Panc1 (cell line): ENCODE measurements around the gene CCN5. TPM values are rescaled to one million over a fixed set of nuclear protein-coding genes. Genes with fewer than 3 reads are reported as not detected.
A peak's percentile ranks its signal among the peaks of the same experiment; 100 is the strongest.

ENCODE experiments used
- ATAC-seq: fragments of 200-7000 bp; cut with Tn5 transposase; 2 replicates; pipeline ENCODE4 v1.9.1; 2020; ENCODE audit warnings: mild to moderate bottlenecking, moderate library complexity
- BruUV-seq: library from RNA; stranded (reverse); fragments of 400-500 nt; replicated peaks from 2 replicates; lab custom pipeline; 2021; lab: Mats Ljungman, UMichigan
- CTCF ChIA-PET: fragments of 300-600 bp; sonication (Branson Sonifier 250); formaldehyde crosslinking; loops from one replicate; lab custom pipeline; 2022; ENCODE audit warnings: antibody characterized with exemption; lab: Charles Lee
- POLR2A ChIA-PET: fragments of 300-600 bp; sonication (Branson Sonifier 250); formaldehyde crosslinking; loops from one replicate; lab custom pipeline; 2022; ENCODE audit warnings: antibody characterized with exemption; lab: Charles Lee
- DNase-seq: peaks from one replicate; pipeline ENCODE4 v3.0.0-alpha.2; 2010; ENCODE audit warnings: low read depth, low spot score
- H3K27ac ChIP-seq: 2 replicates; pipeline ENCODE4 v1.5.1; 2011; ENCODE audit warnings: mild to moderate bottlenecking, low read length, inconsistent platforms
- H3K27me3 ChIP-seq: fragments of 200-500 bp; sonication (Bioruptor generic); 2 replicates; pipeline ENCODE4 v1.6.0; 2014; ENCODE audit warnings: low read length, inconsistent platforms; ENCODE audit not compliant: control insufficient read depth, insufficient read depth
- H3K36me3 ChIP-seq: fragments of 200-500 bp; sonication (Bioruptor generic); 2 replicates; pipeline ENCODE4 v1.5.1; 2014; ENCODE audit warnings: inconsistent platforms, mild to moderate bottlenecking, low read length, moderate library complexity; ENCODE audit not compliant: control insufficient read depth, insufficient read depth
- H3K4me1 ChIP-seq: 2 replicates; pipeline ENCODE4 v1.5.1; 2011; ENCODE audit warnings: inconsistent platforms, mild to moderate bottlenecking, low read length, moderate library complexity; ENCODE audit not compliant: control insufficient read depth, insufficient read depth
- H3K4me3 ChIP-seq, 2 experiments: 2 replicates each; pipeline ENCODE4 v1.5.1; 2011 to 2012; ENCODE audit warnings: low read depth in 2 of 2, low read length in 2 of 2, mild to moderate bottlenecking in 2 of 2, inconsistent platforms in 1 of 2, moderate library complexity in 1 of 2
- H3K9me3 ChIP-seq: fragments of 200-500 bp; sonication (Bioruptor generic); 2 replicates; pipeline ENCODE4 v1.5.1; 2014; ENCODE audit warnings: low read depth, mild to moderate bottlenecking, inconsistent platforms, low read length, moderate library complexity; ENCODE audit not compliant: control insufficient read depth, insufficient read depth
- CTCF ChIP-seq: fragments of 450-650 bp; IDR thresholded peaks from 2 replicates; pipeline ENCODE4 v1.5.1; 2017; ENCODE audit warnings: mild to moderate bottlenecking
- POLR2AphosphoS5 ChIP-seq: IDR thresholded peaks from 2 replicates; pipeline ENCODE4 v1.6.1; 2012; ENCODE audit warnings: mild to moderate bottlenecking, low read depth, low read length, moderate library complexity
- REST ChIP-seq, 2 experiments: IDR thresholded peaks; 2 replicates each; pipeline ENCODE4 v1.6.1; 2011 to 2012; ENCODE audit warnings: low read depth in 2 of 2, control low read depth in 1 of 2, low read length in 1 of 2, mild to moderate bottlenecking in 1 of 2, moderate library complexity in 1 of 2; ENCODE audit not compliant: insufficient read depth in 1 of 2
- SIN3A ChIP-seq: IDR thresholded peaks from 2 replicates; pipeline ENCODE4 v1.6.1; 2012; ENCODE audit warnings: low read depth, mild to moderate bottlenecking, low read length, moderate library complexity, borderline replicate concordance; ENCODE audit not compliant: insufficient read depth
- TCF7L2 ChIP-seq: IDR thresholded peaks from 2 replicates; pipeline ENCODE4 v1.6.1; 2011; ENCODE audit warnings: mild to moderate bottlenecking, low read depth, low read length, inconsistent platforms
- in situ Hi-C: cut with HindIII; loops from 2 replicates; pipeline ENCODE4 v1.10.0; 2016; ENCODE audit warnings: low sequenced_read_pairs, low pct_unique_long_range_greater_than_20kb
- intact Hi-C: fragments of 100-400 bp; cut with micrococcal nuclease; formaldehyde crosslinking; loops from one replicate; pipeline ENCODE4 v1.10.0; 2022; ENCODE audit not compliant: unreplicated experiment
- total RNA-seq: library from RNA; stranded (reverse); gene quantifications from one replicate; pipeline ENCODE4 v1.2.1, GENCODE V29; 2021; ENCODE audit not compliant: unreplicated experiment

Gene CCN5
- total RNA-seq, 1 experiment from 2014 or later: 15.2 TPM

DNA sequence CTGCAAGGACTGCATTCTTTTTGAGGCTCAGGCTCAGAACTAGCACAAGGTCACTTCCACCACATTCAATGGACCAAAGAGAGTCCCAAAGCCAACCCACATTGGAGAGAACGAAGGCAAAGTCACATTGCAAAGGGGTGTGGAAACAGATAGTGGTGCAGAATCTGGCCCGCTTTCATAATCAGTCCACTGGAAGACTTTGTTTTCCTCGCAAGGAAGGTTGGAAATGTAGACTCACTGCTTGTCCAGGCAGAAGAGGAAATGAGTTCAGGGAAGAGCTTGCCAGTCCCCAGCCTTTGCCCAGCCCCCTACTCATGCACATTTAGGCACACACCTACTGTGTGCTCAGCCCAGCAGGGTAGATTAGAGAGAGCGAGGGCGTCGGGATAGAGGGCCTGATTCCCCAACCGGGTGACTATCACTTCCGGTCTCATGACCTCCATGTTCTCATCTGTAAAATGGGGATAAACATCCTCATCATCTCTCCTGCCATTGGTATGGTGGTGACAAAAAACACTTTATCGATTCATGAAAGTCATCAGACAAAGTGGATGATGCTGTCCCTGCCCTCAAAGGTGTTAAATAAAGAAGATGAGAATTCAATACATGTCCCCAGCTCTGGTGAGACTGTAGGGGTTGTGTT lies 24.3 kb upstream of the CCN5 start:
- Histone ChIP-seq H3K27me3 (no peaks in the 10 kb centered on the region), H3K4me3 (no peak overlapping the region), H3K27ac (peak overlapping the region; percentile 99), H3K36me3 (no peaks in the 10 kb centered on the region), H3K4me1 (peaks cover 37% of the 10 kb centered on the region), H3K9me3 (peaks cover 6% of the 10 kb centered on the region; the same call in 1 of the 2 replicates)
- intact Hi-C loops (no loop called here), in situ Hi-C loops (no loop called here)
- no peak for ATAC-seq
- POLR2A ChIA-PET: no interaction called here
- TF ChIP-seq CTCF (no peak), REST (IDR thresholded peaks at IDR 0.05; ENCODE audit: insufficient read depth in 1 of 2, low read depth in 2 of 2, low read length in 1 of 2) (no peak), SIN3A (no peak), POLR2AphosphoS5 (no peak), TCF7L2 (no peak)
- no TSS peak for BruUV-seq
- no peak for DNase-seq
- CTCF ChIA-PET: no interaction called here

DNA sequence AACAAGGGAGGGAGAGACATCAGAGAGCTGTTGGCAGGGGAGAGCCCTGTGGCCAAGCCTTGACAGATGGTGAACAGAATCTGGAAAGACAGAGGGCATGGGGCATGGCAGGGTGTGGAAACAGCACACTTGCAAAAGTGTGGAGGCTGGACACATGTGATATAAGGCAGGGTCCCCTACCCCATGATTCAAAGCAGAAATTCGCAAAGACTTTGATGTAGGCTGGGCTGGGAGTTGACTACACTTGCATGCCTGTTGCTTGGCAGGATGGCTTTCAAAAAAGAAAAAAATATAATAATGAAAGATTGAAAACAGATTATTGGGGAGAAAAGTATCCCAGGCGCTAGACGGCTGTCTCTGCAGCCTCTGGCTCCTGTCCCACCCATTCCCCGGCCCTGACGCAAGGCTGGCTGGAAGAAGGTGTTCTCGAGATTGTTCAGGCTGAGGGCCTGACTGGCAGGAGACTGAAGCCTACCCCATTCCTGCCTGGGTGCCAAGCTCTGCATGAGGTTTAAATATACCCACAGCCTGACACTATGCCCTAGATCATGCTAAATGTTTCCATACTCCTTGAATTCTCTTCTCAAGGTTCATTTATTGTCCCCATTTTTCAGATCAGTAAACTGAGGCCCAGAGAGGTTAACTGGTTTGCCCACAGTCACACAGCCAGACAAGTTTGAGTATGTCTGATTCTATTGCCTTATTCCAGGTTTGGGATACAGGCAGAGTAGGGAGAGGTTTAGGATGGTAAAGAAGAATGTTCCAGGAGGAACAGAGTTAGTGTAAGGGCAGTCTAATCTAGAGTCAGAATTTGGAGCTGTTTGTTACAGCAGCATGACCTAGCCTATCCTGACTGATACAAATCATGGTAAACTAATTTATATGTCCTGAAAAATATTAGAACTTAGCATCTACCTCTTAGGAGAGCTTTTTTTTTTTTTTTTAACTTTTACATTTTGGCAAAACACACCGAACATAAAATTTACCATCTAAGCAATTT lies 23.4 kb upstream of the CCN5 start:
- peaks cover 42% of the 10 kb centered on the region for H3K4me1 ChIP-seq
- no peak overlapping the region for H3K4me3 ChIP-seq
- no peaks in the 10 kb centered on the region for H3K27me3 ChIP-seq
- ATAC-seq (no peak), DNase-seq (no peak)
- no TSS peak for BruUV-seq
- TF ChIP-seq CTCF: no peak
- TF ChIP-seq SIN3A: no peak
- TF ChIP-seq TCF7L2: no peak
- peak overlapping the region; percentile 99 for H3K27ac ChIP-seq
- no peaks in the 10 kb centered on the region for H3K36me3 ChIP-seq
- CTCF ChIA-PET: interaction anchor here (0.6 kb wide), 2 partner anchors 132 to 447 kb away, joined by 3 to 8 read pairs; no protein-coding TSS in a partner anchor
- H3K9me3 ChIP-seq: peaks cover 6% of the 10 kb centered on the region
- POLR2A ChIA-PET: interaction anchor here (0.6 to 0.7 kb wide), 5 partner anchors 27 to 471 kb away, joined by 3 to 7 read pairs (median 5); no protein-coding TSS in a partner anchor
- in situ Hi-C loops: no loop called here
- intact Hi-C loops: no loop called here
